HEK293 (cell line): Measurements from ENCODE around the gene TNFRSF9.

Experiments used
- GLIS2 ChIP-seq: fragments of 450-650 bp; formaldehyde crosslinking; IDR thresholded peaks from 2 replicates; pipeline ENCODE4 v1.5.1; 2016; ENCODE audit warnings: missing biosample characterization, missing genetic modification characterization
- KLF16 ChIP-seq: fragments of 450-650 bp; formaldehyde crosslinking; IDR thresholded peaks from 2 replicates; pipeline ENCODE4 v1.5.1; 2017; ENCODE audit warnings: missing biosample characterization, missing genetic modification characterization
- OVOL3 ChIP-seq: fragments of 450-650 bp; formaldehyde crosslinking; IDR thresholded peaks from 2 replicates; pipeline ENCODE4 v1.5.1; 2016; ENCODE audit warnings: missing biosample characterization, missing genetic modification characterization
- SCRT1 ChIP-seq: fragments of 450-650 bp; formaldehyde crosslinking; IDR thresholded peaks from 2 replicates; pipeline ENCODE4 v1.5.1; 2016; ENCODE audit warnings: missing biosample characterization, missing genetic modification characterization, borderline replicate concordance
- SETDB1 ChIP-seq: IDR thresholded peaks from one replicate; pipeline ENCODE4 v1.6.1; 2017; ENCODE audit warnings: mild to moderate bottlenecking, low read length, moderate library complexity, mixed read lengths; ENCODE audit not compliant: insufficient read length
- SP3 ChIP-seq: fragments of 450-650 bp; formaldehyde crosslinking; IDR thresholded peaks from 2 replicates; pipeline ENCODE4 v1.5.1; 2016; ENCODE audit warnings: missing biosample characterization, missing genetic modification characterization
- TCF7L2 ChIP-seq: IDR thresholded peaks from 2 replicates; pipeline ENCODE4 v1.6.1; 2011; ENCODE audit warnings: low read depth, mild to moderate bottlenecking, inconsistent platforms, low read length, moderate library complexity, borderline replicate concordance
- ZBTB21 ChIP-seq: fragments of 450-650 bp; formaldehyde crosslinking; IDR thresholded peaks from 2 replicates; pipeline ENCODE4 v1.5.1; 2017; ENCODE audit warnings: missing biosample characterization, missing genetic modification characterization
- ZNF121 ChIP-seq: fragments of 450-650 bp; formaldehyde crosslinking; IDR thresholded peaks from 2 replicates; pipeline ENCODE4 v1.5.1; 2016; ENCODE audit warnings: missing biosample characterization, missing genetic modification characterization
- ZNF132 ChIP-seq: fragments of 450-650 bp; formaldehyde crosslinking; IDR thresholded peaks from 2 replicates; pipeline ENCODE4 v1.5.1; 2017; ENCODE audit warnings: missing biosample characterization, missing genetic modification characterization, borderline replicate concordance
- ZNF138 ChIP-seq: fragments of 450-650 bp; formaldehyde crosslinking; IDR thresholded peaks from 2 replicates; pipeline ENCODE4 v1.5.1; 2016; ENCODE audit warnings: missing biosample characterization, missing genetic modification characterization, borderline replicate concordance
- ZNF175 ChIP-seq: fragments of 450-650 bp; formaldehyde crosslinking; IDR thresholded peaks from 2 replicates; pipeline ENCODE4 v1.5.1; 2016; ENCODE audit warnings: missing biosample characterization, missing genetic modification characterization
- ZNF274 ChIP-seq, 2 experiments: fragments of 200-500 bp in 1 of 2; fragments of 450-650 bp in 1 of 2; sonication (Bioruptor generic) in 1 of 2; formaldehyde crosslinking in 1 of 2; IDR thresholded peaks; 2 replicates each; pipeline versions ENCODE4 v1.5.1 to v1.6.1; 2014 to 2016; ENCODE audit warnings: borderline replicate concordance in 1 of 2, inconsistent platforms in 1 of 2, low read length in 1 of 2, missing biosample characterization in 1 of 2, missing genetic modification characterization in 1 of 2
- ZNF302 ChIP-seq: fragments of 450-650 bp; formaldehyde crosslinking; IDR thresholded peaks from 2 replicates; pipeline ENCODE4 v1.5.1; 2016; ENCODE audit warnings: missing biosample characterization, missing genetic modification characterization, low read depth
- ZNF341 ChIP-seq: fragments of 450-650 bp; formaldehyde crosslinking; IDR thresholded peaks from 2 replicates; pipeline ENCODE4; 2016; ENCODE audit warnings: low read depth, missing biosample characterization, missing genetic modification characterization
- ZNF366 ChIP-seq: fragments of 450-650 bp; formaldehyde crosslinking; conservative IDR thresholded peaks from 2 replicates; pipeline ENCODE4 v1.5.1; 2016; ENCODE audit warnings: missing biosample characterization, missing genetic modification characterization
- ZNF37A ChIP-seq: fragments of 450-650 bp; IDR thresholded peaks from 2 replicates; pipeline ENCODE4 v1.5.1; 2018; ENCODE audit warnings: missing biosample characterization, missing genetic modification characterization
- ZNF510 ChIP-seq: fragments of 450-650 bp; formaldehyde crosslinking; IDR thresholded peaks from 2 replicates; pipeline ENCODE4 v1.5.1; 2018; ENCODE audit warnings: mild to moderate bottlenecking, missing genetic modification characterization, missing biosample characterization; ENCODE audit not compliant: insufficient replicate concordance
- ZNF558 ChIP-seq: fragments of 450-650 bp; formaldehyde crosslinking; IDR thresholded peaks from 2 replicates; pipeline ENCODE4 v1.5.1; 2016; ENCODE audit warnings: missing biosample characterization, missing genetic modification characterization
- ZNF660 ChIP-seq: fragments of 450-650 bp; IDR thresholded peaks from 2 replicates; pipeline ENCODE4 v1.5.1; 2018; ENCODE audit warnings: missing biosample characterization, mild to moderate bottlenecking, missing genetic modification characterization
- ZNF677 ChIP-seq: fragments of 450-650 bp; IDR thresholded peaks from 2 replicates; pipeline ENCODE4 v1.5.0; 2018; ENCODE audit warnings: missing biosample characterization, mild to moderate bottlenecking, missing genetic modification characterization, moderate library complexity
- ZNF768 ChIP-seq: fragments of 450-650 bp; formaldehyde crosslinking; IDR thresholded peaks from 2 replicates; pipeline ENCODE4 v1.5.1; 2018; ENCODE audit warnings: missing biosample characterization, mild to moderate bottlenecking, missing genetic modification characterization
- ZNF776 ChIP-seq: fragments of 450-650 bp; formaldehyde crosslinking; IDR thresholded peaks from 2 replicates; pipeline ENCODE4 v1.5.0; 2017; ENCODE audit warnings: missing biosample characterization, missing genetic modification characterization, borderline replicate concordance
- ZNF777 ChIP-seq: fragments of 450-650 bp; formaldehyde crosslinking; IDR thresholded peaks from 2 replicates; pipeline ENCODE4 v1.5.1; 2017; ENCODE audit warnings: missing biosample characterization, missing genetic modification characterization, borderline replicate concordance
- TF ChIP-seq, protein P1 (sequence below): fragments of 450-650 bp; formaldehyde crosslinking; IDR thresholded peaks from 2 replicates; pipeline ENCODE4 v1.5.1; 2016; ENCODE audit warnings: missing biosample characterization, missing genetic modification characterization
- TF ChIP-seq, protein P2 (sequence below): fragments of 450-650 bp; formaldehyde crosslinking; conservative IDR thresholded peaks from 2 replicates; pipeline ENCODE4 v1.5.1; 2016; ENCODE audit warnings: low read depth, missing biosample characterization, missing genetic modification characterization
- TF ChIP-seq, protein P3 (sequence below): IDR thresholded peaks from 2 replicates; pipeline ENCODE4 v1.6.1; 2011; ENCODE audit warnings: mild to moderate bottlenecking, low read depth, low read length, borderline replicate concordance
- TF ChIP-seq, protein P4 (sequence below): fragments of 450-650 bp; formaldehyde crosslinking; IDR thresholded peaks from 2 replicates; pipeline ENCODE4 v1.5.1; 2016; ENCODE audit warnings: missing biosample characterization, missing genetic modification characterization
- TF ChIP-seq, protein P5 (sequence below): fragments of 450-650 bp; formaldehyde crosslinking; IDR thresholded peaks from 2 replicates; pipeline ENCODE4 v1.5.1; 2016; ENCODE audit warnings: missing biosample characterization, missing genetic modification characterization

Gene TNFRSF9

DNA sequence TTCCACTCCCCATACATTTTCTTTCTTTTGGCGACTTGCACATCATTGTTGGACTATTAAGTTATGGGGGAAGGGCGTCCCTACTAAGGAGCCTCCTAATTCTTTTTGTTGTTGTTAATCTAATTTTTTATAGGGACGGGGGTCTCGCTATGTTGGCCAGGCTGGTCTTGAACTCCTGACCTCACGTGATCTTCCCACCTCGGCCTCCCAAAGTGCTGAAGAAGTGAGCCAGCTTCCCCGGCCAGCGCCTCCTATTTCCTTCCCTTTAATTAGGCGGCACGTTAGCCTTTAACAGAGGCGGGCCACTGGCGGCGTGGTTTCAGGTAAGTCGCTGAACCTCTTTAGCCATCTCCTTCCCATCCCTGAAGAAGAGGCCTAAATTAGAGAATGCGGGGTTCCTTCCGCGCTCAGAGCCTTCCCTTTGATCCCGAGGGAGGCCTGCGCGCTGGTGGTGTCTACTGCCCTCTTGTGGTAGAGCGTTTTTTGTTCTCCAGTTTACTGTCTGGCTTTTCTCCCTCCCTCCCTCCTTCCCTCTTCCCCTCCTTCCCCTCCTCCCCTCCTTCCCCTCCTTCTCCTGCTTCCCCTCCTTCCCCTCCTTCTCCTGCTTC, 38.1 kb downstream of the TNFRSF9 start (continued):
- TF ChIP-seq, protein P1, sequence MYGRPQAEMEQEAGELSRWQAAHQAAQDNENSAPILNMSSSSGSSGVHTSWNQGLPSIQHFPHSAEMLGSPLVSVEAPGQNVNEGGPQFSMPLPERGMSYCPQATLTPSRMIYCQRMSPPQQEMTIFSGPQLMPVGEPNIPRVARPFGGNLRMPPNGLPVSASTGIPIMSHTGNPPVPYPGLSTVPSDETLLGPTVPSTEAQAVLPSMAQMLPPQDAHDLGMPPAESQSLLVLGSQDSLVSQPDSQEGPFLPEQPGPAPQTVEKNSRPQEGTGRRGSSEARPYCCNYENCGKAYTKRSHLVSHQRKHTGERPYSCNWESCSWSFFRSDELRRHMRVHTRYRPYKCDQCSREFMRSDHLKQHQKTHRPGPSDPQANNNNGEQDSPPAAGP = peak; percentile 65; the same call in 1 of the 2 replicates
- TF ChIP-seq ZNF510 (tag by site-specific recombination) = no peak
- TF ChIP-seq ZNF121 (tag by site-specific recombination) = peak; percentile 73
- TF ChIP-seq ZNF677 (tag by site-specific recombination) = no peak
- no peak for TF ChIP-seq ZNF558
- no peak for TF ChIP-seq OVOL3 (tag by site-specific recombination)
- TF ChIP-seq, protein P2, sequence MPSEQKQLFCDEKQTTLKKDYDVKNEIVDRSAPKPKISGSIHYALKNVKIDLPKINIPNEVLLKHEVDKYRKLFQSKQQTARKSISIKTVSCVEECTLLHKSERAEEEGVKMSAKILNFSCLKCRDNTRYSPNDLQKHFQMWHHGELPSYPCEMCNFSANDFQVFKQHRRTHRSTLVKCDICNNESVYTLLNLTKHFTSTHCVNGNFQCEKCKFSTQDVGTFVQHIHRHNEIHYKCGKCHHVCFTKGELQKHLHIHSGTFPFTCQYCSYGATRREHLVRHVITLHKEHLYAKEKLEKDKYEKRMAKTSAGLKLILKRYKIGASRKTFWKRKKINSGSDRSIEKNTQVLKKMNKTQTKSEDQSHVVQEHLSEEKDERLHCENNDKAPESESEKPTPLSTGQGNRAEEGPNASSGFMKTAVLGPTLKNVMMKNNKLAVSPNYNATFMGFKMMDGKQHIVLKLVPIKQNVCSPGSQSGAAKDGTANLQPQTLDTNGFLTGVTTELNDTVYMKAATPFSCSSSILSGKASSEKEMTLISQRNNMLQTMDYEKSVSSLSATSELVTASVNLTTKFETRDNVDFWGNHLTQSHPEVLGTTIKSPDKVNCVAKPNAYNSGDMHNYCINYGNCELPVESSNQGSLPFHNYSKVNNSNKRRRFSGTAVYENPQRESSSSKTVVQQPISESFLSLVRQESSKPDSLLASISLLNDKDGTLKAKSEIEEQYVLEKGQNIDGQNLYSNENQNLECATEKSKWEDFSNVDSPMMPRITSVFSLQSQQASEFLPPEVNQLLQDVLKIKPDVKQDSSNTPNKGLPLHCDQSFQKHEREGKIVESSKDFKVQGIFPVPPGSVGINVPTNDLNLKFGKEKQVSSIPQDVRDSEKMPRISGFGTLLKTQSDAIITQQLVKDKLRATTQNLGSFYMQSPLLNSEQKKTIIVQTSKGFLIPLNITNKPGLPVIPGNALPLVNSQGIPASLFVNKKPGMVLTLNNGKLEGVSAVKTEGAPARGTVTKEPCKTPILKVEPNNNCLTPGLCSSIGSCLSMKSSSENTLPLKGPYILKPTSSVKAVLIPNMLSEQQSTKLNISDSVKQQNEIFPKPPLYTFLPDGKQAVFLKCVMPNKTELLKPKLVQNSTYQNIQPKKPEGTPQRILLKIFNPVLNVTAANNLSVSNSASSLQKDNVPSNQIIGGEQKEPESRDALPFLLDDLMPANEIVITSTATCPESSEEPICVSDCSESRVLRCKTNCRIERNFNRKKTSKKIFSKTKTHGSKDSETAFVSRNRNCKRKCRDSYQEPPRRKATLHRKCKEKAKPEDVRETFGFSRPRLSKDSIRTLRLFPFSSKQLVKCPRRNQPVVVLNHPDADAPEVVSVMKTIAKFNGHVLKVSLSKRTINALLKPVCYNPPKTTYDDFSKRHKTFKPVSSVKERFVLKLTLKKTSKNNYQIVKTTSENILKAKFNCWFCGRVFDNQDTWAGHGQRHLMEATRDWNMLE = no peak
- TF ChIP-seq SCRT1 (tag by site-specific recombination) = no peak
- peak; percentile 68 for TF ChIP-seq ZNF341
- no peak for TF ChIP-seq ZNF776
- TF ChIP-seq ZBTB21 (tag by site-specific recombination) = no peak
- no peak for TF ChIP-seq ZNF777
- TF ChIP-seq, protein P3, sequence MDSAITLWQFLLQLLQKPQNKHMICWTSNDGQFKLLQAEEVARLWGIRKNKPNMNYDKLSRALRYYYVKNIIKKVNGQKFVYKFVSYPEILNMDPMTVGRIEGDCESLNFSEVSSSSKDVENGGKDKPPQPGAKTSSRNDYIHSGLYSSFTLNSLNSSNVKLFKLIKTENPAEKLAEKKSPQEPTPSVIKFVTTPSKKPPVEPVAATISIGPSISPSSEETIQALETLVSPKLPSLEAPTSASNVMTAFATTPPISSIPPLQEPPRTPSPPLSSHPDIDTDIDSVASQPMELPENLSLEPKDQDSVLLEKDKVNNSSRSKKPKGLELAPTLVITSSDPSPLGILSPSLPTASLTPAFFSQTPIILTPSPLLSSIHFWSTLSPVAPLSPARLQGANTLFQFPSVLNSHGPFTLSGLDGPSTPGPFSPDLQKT = no peak
- TF ChIP-seq, protein P4, sequence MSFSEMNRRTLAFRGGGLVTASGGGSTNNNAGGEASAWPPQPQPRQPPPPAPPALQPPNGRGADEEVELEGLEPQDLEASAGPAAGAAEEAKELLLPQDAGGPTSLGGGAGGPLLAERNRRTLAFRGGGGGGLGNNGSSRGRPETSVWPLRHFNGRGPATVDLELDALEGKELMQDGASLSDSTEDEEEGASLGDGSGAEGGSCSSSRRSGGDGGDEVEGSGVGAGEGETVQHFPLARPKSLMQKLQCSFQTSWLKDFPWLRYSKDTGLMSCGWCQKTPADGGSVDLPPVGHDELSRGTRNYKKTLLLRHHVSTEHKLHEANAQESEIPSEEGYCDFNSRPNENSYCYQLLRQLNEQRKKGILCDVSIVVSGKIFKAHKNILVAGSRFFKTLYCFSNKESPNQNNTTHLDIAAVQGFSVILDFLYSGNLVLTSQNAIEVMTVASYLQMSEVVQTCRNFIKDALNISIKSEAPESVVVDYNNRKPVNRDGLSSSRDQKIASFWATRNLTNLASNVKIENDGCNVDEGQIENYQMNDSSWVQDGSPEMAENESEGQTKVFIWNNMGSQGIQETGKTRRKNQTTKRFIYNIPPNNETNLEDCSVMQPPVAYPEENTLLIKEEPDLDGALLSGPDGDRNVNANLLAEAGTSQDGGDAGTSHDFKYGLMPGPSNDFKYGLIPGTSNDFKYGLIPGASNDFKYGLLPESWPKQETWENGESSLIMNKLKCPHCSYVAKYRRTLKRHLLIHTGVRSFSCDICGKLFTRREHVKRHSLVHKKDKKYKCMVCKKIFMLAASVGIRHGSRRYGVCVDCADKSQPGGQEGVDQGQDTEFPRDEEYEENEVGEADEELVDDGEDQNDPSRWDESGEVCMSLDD (tag by site-specific recombination) = peak; percentile 63; the same call in 1 of the 2 replicates
- TF ChIP-seq SETDB1 = no peak
- no peak for TF ChIP-seq ZNF175
- TF ChIP-seq ZNF274 (IDR thresholded peaks at IDR 0.05; ENCODE audit: low read length) = no peak
- TF ChIP-seq ZNF274 (tag by site-specific recombination; IDR thresholded peaks at IDR 0.05; ENCODE audit: borderline replicate concordance) = no peak
- TF ChIP-seq ZNF768 = no peak
- peak; percentile 47 for TF ChIP-seq SP3 (tag by site-specific recombination)
- TF ChIP-seq ZNF132 (tag by site-specific recombination) = no peak
- peak; percentile 62; the same call in 1 of the 2 replicates for TF ChIP-seq ZNF366 (tag by site-specific recombination)
- TF ChIP-seq ZNF138 = no peak
- peak; percentile 87 for TF ChIP-seq TCF7L2
- TF ChIP-seq ZNF660 (tag by site-specific recombination) = no peak
- TF ChIP-seq ZNF37A (tag by site-specific recombination) = no peak
- TF ChIP-seq, protein P5, sequence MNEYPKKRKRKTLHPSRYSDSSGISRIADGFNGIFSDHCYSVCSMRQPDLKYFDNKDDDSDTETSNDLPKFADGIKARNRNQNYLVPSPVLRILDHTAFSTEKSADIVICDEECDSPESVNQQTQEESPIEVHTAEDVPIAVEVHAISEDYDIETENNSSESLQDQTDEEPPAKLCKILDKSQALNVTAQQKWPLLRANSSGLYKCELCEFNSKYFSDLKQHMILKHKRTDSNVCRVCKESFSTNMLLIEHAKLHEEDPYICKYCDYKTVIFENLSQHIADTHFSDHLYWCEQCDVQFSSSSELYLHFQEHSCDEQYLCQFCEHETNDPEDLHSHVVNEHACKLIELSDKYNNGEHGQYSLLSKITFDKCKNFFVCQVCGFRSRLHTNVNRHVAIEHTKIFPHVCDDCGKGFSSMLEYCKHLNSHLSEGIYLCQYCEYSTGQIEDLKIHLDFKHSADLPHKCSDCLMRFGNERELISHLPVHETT (tag by site-specific recombination) = no peak
- TF ChIP-seq GLIS2 (tag by site-specific recombination) = peak; percentile 32; the same call in 1 of the 2 replicates
- no peak for TF ChIP-seq KLF16 (tag by site-specific recombination)
- TF ChIP-seq ZNF302 = no peak
